ENCODE results near the gene NTPCR.

NTPCR gene

DNA sequence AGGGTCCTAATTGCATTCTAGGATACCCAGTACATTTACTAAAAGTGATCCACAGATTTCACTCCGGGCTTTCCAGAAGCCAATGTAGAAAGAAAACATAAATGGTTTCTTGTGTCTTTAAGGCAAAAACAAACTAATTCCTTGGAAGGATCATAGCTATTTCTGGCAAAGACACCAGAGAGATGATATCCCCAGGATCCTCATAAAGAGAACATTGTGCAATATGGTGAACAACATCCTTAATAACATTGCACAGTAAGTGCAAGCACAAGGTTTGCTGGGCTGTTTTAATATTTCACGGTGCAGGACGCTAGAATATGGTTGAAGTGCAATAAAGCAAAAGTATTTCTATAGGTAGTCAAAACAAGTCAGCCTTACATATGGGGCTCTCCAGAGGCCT, 83.0 kb downstream of the NTPCR start:
- TF ChIP-seq, protein P1, sequence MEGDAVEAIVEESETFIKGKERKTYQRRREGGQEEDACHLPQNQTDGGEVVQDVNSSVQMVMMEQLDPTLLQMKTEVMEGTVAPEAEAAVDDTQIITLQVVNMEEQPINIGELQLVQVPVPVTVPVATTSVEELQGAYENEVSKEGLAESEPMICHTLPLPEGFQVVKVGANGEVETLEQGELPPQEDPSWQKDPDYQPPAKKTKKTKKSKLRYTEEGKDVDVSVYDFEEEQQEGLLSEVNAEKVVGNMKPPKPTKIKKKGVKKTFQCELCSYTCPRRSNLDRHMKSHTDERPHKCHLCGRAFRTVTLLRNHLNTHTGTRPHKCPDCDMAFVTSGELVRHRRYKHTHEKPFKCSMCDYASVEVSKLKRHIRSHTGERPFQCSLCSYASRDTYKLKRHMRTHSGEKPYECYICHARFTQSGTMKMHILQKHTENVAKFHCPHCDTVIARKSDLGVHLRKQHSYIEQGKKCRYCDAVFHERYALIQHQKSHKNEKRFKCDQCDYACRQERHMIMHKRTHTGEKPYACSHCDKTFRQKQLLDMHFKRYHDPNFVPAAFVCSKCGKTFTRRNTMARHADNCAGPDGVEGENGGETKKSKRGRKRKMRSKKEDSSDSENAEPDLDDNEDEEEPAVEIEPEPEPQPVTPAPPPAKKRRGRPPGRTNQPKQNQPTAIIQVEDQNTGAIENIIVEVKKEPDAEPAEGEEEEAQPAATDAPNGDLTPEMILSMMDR (IDR thresholded peaks at IDR 0.05; ENCODE audit: borderline replicate concordance, insufficient read depth, low read depth, low read length), result no peak
- H3K4me3 ChIP-seq (ENCODE audit: low read depth, low read length), result no peak overlapping the region

Data from GM12875 (cell line).